ENCODE results near the gene EBP.
"Not testable (repeated sequence)": the region's sequence is repeated elsewhere in the genome, so short reads cannot be mapped to it uniquely, and the experiment has no call there.

GRCh38 chrX:48525853-48526252, 4.2 kb downstream of the EBP start:
- TF ChIP-seq CTCF (IDR thresholded peaks at IDR 0.05); POLR2A (IDR thresholded peaks at IDR 0.05; ENCODE audit: low read depth); EP300 (IDR thresholded peaks at IDR 0.05): not testable (repeated sequence)

All from esophagus muscularis mucosa (tissue), 4 donors.